IPS DF 4.7 (cell line): ENCODE data around the gene MED10.

Experiments used
- DNase-seq: peaks from one replicate; pipeline ENCODE4 v3.0.0-alpha.2; 2013; ENCODE audit warnings: low spot score; ENCODE audit errors: extremely low read depth

MED10 gene

GRCh38 chr5:6353602-6354302 lies 24.6 kb downstream of the MED10 start:
- DNase-seq = no peak

- no peak for DNase-seq
These were observed 27.9 kb downstream of the MED10 start for GRCh38 chr5:6350277-6351090.

GRCh38 chr5:6349387-6349786 lies 29.0 kb downstream of the MED10 start:
- DNase-seq = no peak

DNA sequence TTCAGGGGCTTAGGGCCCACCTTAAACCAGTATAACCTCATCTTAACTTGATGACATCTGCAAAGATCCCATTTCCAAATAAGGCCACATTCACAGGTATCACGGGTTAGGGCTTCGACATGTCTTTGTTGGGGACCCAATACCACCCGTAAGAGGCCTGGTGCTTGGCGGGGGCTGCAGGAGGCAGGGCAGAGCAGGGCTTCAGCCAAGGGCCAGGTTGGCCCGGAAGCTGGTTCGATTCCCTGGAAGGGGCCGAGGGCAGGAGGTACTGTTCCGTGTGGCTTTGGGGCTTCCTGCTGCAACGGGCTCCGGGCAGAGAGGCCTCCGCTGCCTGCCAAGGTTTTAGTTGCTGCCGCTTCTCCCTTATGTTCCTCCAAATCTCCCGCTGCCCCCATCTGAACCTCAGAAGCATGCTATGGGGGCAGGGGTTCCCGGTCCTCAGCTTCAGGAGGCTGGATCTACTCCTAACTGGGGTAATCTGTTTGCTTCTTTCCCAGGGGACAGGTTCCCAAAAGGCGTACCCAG lies 29.8 kb downstream of the MED10 start:
- no peak for DNase-seq

- no peak for DNase-seq
These were observed 30.7 kb downstream of the MED10 start for GRCh38 chr5:6347673-6348072.

DNA sequence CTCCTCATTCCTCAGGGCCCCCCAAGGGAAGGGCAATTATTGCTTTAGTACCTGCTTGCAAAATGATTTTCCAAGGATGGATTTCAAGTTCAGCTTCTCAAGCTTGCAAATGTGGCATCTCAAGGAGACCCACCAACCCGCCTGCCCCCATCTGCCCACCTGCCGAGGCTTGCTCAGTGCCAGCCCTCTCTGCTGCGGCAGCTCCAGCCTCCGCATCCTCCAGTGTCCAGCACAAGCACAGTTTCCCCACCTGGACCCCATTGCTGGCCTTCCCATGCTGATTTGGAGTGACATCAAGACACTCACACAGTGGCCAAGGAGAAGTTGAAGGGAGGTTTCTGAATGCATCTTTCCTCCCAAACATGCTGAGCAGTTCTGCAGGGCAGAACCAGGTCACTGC lies 31.2 kb downstream of the MED10 start:
- no peak for DNase-seq

DNA sequence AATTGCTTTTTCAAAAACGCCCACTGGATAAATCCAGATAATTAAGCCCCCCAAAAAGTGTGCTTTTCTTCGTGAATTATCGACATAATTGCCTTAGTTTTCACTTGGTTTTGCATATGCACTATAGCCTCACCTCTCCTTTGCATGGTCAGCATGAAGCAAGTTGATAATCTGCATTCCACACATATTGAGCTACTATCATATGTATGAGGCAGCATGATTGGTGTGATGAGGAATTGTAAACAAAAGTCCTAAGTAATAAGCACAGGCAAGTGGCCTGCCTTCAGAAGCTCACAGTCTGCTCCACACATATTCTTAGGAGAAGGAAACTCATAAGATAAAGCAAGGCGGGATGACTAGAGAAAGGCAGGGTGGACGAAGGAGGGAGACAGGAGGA lies 33.8 kb downstream of the MED10 start:
- no peak for DNase-seq

GRCh38 chr5:6343951-6344592 lies 34.3 kb downstream of the MED10 start:
- DNase-seq = no peak

- DNase-seq = no peak
These were observed 35.5 kb downstream of the MED10 start for GRCh38 chr5:6342689-6343315.

DNA sequence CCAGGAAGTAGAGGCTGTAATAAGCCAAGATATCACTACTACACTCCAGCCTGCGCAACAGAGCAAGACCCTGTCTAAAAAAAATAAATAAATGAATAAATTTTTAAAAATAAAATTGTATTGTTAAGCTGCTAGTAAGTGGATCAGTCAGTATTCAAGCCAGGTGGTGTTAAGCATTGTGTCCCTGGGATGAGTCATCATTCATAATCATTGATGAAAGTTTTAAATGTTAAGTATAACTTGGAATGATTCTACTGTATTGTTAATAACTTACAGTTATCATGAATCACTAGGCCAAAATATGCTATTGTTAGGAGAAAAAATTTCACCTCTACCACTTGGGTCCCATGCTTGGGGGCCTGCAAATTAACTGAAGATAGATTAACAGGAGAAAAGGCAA lies 38.2 kb downstream of the MED10 start:
- no peak for DNase-seq

- no peak for DNase-seq
These were observed 39.5 kb downstream of the MED10 start for GRCh38 chr5:6338871-6339270.

- DNase-seq = no peak
These were observed 40.2 kb downstream of the MED10 start for GRCh38 chr5:6338135-6338534.

DNA sequence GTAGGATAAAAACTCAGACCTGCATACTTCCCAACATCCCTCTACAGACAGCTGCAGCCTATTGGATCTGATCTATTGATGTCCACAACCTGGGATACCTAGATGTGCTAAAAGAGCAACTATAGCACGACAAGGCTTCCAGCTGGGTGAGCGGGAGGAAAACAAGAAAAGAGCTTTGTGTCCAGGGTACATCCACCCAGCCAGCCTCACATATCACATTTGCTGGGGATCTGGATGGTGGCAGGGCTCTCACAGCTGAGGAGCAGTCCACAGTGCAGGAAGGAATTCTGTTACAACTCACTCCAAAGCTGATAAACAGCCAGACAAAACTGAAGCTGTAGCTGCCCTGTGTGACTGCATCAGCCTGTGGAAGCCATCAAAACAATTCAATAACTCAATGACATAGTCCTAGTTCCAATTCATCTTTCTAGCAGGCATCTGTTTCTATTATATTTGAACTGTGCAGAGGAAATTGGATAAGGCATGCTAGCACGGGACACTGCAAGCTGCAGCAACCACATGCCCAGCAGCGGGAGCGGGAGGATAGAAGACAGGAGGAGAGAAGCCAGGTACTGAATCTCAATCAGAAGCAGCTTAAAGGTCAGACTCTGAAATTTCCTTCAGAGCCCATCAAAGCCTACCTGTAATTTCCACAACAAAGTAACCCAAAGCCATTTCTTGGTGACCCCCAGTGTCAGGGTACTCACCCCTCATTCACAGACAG lies 45.0 kb downstream of the MED10 start:
- DNase-seq = no peak

- DNase-seq = peak; percentile 56
These were observed 50.2 kb downstream of the MED10 start for GRCh38 chr5:6328173-6328572.

DNA sequence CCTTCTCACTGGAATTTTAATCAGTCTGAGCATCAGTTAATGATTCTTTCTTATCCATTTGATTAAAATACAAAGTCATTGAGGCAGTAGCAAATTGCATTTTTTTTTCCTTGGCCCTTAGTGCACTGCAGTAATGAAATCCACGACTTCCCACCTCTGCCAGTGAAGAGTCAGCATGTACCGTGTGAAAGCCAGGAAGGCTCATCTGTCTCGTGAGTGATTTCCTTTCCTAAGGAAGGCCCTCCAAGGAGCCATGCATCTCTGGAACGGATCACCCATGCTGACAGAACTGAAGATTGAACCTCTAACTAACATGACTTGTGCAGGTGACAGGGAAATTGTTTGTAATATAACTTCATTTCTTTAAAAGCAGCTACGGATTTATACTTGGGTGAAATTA lies 51.6 kb downstream of the MED10 start:
- DNase-seq = no peak

DNA sequence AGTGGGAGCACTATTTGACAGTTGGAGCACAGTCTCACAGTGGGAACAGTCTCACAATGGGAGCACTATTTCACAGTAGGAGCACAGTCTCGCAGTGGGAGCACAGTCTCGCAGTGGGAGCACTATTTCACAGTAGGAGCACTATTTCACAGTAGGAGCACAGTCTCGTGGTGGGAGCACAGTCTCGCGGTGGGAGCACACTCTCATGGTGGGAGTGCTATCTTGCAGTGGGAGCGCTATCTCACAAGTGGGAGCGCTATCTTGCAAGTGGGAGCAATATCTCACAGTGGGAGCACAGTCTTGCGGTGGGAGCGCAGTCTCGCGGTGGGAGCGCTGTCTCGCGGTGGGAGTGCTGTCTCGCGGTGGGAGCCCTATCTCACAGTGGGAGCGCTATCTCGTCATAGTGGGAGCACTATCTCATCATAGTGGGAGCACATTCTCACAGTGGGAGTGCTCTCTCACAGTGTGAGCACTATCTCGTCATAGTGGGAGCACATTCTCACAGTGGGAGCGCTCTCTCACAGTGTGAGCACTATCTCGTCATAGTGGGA lies 56.1 kb downstream of the MED10 start:
- no peak for DNase-seq
